Adrenal gland (tissue), 5 donors: ENCODE results near the gene LRCH4.

Experiments
- POLR2A ChIP-seq, 2 donors: fragments of 450-650 bp; IDR thresholded peaks; one replicate each; pipeline ENCODE4 v1.6.1; 2017; ENCODE audit warnings: antibody characterized with exemption in 2 of 2, mild to moderate bottlenecking in 2 of 2, moderate library complexity in 1 of 2
- TF ChIP-seq, protein P1 (sequence below), 6 experiments: fragments of 450-650 bp in 4 of 6; fragments of 200-600 bp in 2 of 6; sonication (generic) in 1 of 6; IDR thresholded peaks; 1 replicate in 5 of 6; 2 replicates in 1 of 6; pipeline versions ENCODE4 v1.5.1 to v1.8.0; 2016 to 2021; ENCODE audit warnings: antibody characterized with exemption in 6 of 6, mild to moderate bottlenecking in 2 of 6, moderate library complexity in 1 of 6
- donor health status: DM: no; HTN: no; CAD: no.

DNA sequence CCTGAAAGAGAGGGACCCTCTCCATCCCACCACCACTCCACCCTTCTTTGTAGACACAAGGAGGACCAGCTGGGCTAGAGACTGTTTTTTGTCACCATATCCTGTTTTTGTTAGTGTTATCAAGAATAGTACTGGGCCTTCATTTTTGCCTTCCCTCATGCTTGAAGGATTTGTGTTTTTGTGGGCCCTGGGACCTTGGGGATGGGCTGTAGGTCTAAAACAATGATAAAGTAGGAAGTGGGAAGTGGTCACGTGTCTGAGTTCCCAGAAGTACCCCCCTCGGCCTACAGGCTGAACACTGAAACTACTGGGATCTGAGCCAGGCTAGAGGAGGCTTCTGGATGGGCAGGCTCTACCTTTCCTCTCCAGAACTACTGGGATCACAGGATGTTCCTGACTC lies 38.1 kb downstream of the LRCH4 start:
- TF ChIP-seq, protein P1, sequence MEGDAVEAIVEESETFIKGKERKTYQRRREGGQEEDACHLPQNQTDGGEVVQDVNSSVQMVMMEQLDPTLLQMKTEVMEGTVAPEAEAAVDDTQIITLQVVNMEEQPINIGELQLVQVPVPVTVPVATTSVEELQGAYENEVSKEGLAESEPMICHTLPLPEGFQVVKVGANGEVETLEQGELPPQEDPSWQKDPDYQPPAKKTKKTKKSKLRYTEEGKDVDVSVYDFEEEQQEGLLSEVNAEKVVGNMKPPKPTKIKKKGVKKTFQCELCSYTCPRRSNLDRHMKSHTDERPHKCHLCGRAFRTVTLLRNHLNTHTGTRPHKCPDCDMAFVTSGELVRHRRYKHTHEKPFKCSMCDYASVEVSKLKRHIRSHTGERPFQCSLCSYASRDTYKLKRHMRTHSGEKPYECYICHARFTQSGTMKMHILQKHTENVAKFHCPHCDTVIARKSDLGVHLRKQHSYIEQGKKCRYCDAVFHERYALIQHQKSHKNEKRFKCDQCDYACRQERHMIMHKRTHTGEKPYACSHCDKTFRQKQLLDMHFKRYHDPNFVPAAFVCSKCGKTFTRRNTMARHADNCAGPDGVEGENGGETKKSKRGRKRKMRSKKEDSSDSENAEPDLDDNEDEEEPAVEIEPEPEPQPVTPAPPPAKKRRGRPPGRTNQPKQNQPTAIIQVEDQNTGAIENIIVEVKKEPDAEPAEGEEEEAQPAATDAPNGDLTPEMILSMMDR (IDR thresholded peaks at IDR 0.05) = peak in 3 of 6 experiments; percentile 24 to 46 (median 27)
- TF ChIP-seq POLR2A (IDR thresholded peaks at IDR 0.05) = no peak
